ENCODE data around the gene CIDEC. TPM values are rescaled to one million over a fixed set of nuclear protein-coding genes. Genes with fewer than 3 reads are reported as not detected.
A peak's percentile ranks its signal among the peaks of the same experiment; 100 is the strongest.

The CIDEC gene
- total and polyA plus RNA-seq, 9 of the 15 experiments (the other 6 are each of a cell fraction or from before 2014, with no cell fraction given), result not detected

DNA sequence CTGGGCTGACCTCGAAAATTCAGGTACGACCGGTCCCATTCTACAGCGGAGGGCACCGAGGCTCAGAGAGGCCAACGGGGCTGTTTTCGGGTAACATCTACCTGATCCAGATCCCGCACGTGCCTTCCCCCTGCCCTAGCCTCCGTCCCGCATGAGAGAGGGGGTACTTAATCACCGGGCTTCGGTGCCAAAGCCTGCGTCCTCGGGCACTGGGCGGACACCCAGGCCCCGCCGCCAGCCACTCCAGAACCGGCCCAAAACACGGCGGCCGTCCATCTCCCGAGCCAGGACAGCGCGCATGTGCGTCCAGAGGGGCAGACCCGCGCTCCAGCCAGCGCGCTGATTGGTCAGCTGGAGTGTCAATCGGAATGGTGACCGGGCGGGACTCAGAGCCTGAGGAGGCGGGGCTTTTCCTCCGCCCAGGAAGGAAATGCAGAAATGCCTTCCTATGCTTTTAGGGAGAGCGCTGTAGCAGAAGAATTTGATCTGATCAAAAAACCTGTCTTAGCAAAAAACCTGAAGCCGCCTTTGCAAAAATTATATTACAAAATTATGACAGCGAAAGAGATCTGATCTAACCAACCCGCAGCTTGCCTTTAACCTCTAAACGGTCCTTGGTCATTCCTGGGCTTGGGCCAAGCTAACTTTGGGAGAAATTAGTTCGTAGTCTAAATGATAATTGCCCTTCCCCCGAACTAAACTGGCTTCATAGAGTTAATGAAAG, 36.2 kb downstream of the CIDEC start, which contains the start of gene RPUSD3 (continued):
- TF ChIP-seq, protein P1, sequence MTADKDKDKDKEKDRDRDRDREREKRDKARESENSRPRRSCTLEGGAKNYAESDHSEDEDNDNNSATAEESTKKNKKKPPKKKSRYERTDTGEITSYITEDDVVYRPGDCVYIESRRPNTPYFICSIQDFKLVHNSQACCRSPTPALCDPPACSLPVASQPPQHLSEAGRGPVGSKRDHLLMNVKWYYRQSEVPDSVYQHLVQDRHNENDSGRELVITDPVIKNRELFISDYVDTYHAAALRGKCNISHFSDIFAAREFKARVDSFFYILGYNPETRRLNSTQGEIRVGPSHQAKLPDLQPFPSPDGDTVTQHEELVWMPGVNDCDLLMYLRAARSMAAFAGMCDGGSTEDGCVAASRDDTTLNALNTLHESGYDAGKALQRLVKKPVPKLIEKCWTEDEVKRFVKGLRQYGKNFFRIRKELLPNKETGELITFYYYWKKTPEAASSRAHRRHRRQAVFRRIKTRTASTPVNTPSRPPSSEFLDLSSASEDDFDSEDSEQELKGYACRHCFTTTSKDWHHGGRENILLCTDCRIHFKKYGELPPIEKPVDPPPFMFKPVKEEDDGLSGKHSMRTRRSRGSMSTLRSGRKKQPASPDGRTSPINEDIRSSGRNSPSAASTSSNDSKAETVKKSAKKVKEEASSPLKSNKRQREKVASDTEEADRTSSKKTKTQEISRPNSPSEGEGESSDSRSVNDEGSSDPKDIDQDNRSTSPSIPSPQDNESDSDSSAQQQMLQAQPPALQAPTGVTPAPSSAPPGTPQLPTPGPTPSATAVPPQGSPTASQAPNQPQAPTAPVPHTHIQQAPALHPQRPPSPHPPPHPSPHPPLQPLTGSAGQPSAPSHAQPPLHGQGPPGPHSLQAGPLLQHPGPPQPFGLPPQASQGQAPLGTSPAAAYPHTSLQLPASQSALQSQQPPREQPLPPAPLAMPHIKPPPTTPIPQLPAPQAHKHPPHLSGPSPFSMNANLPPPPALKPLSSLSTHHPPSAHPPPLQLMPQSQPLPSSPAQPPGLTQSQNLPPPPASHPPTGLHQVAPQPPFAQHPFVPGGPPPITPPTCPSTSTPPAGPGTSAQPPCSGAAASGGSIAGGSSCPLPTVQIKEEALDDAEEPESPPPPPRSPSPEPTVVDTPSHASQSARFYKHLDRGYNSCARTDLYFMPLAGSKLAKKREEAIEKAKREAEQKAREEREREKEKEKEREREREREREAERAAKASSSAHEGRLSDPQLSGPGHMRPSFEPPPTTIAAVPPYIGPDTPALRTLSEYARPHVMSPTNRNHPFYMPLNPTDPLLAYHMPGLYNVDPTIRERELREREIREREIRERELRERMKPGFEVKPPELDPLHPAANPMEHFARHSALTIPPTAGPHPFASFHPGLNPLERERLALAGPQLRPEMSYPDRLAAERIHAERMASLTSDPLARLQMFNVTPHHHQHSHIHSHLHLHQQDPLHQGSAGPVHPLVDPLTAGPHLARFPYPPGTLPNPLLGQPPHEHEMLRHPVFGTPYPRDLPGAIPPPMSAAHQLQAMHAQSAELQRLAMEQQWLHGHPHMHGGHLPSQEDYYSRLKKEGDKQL (CRISPR knock-in tag; IDR thresholded peaks at IDR 0.05; ENCODE audit: borderline replicate concordance), result no peak
- no peak for TF ChIP-seq BMI1 (IDR thresholded peaks at IDR 0.05; ENCODE audit: low read length)
- no peak for TF ChIP-seq MTA1 (IDR thresholded peaks at IDR 0.05; ENCODE audit: borderline replicate concordance)
- TF ChIP-seq KDM5B (IDR thresholded peaks at IDR 0.05; ENCODE audit: insufficient replicate concordance, low read depth, low read length), result peak; percentile 79
- no peak for TF ChIP-seq NCOA1 (IDR thresholded peaks at IDR 0.05; ENCODE audit: low read depth)
- no peak for TF ChIP-seq SRSF9 (IDR thresholded peaks at IDR 0.05; ENCODE audit: borderline replicate concordance, low read depth, low read length)
- no peak for TF ChIP-seq FOXA3 (CRISPR knock-in tag; conservative IDR thresholded peaks at IDR 0.05 in 1 of 2, IDR thresholded peaks at IDR 0.05 in 1 of 2)
- no peak for TF ChIP-seq OTX1 (CRISPR knock-in tag; IDR thresholded peaks at IDR 0.05)
- peak; percentile 91 for TF ChIP-seq RBFOX2 (IDR thresholded peaks at IDR 0.05; ENCODE audit: low read depth, low read length)
- TF ChIP-seq RAD51 (IDR thresholded peaks at IDR 0.05; ENCODE audit: borderline replicate concordance, low read depth), result no peak
- TF ChIP-seq MTA2 (IDR thresholded peaks at IDR 0.05; ENCODE audit: low read depth), result no peak
- peak; percentile 67 for TF ChIP-seq DPF2 (IDR thresholded peaks at IDR 0.05)
- peak; percentile 1; the same call in 1 of the 2 replicates for TF ChIP-seq NBN (IDR thresholded peaks at IDR 0.05; ENCODE audit: low read depth)
- no peak for TF ChIP-seq ZNF165 (CRISPR knock-in tag; IDR thresholded peaks at IDR 0.05; ENCODE audit: borderline replicate concordance)
- TF ChIP-seq IRF9 (tag; IDR thresholded peaks at IDR 0.05), result no peak
- peak; percentile 86 for TF ChIP-seq SP2 (IDR thresholded peaks at IDR 0.05; ENCODE audit: extremely low read depth, low read depth, low read length, poor library complexity, severe bottlenecking)
- no peak for TF ChIP-seq TBL1XR1 (IDR thresholded peaks at IDR 0.05; ENCODE audit: low read length in 2 of 2)
- TF ChIP-seq CBX5 (IDR thresholded peaks at IDR 0.05; ENCODE audit: borderline replicate concordance, low read depth), result no peak
- TF ChIP-seq SRF (CRISPR knock-in tag; IDR thresholded peaks at IDR 0.05), result peak in 1 of 2 experiments; percentile 56; a peak in 1 of 4 replicates
- TF ChIP-seq NR3C1 (CRISPR knock-in tag; IDR thresholded peaks at IDR 0.05), result no peak
- TF ChIP-seq GATA2 (CRISPR knock-in tag; IDR thresholded peaks at IDR 0.05), result no peak
- TF ChIP-seq ZNF134 (CRISPR knock-in tag; conservative IDR thresholded peaks at IDR 0.05), result no peak
